ENCODE data around the gene SHC4.
"Not testable (repeated sequence)": the region's sequence is repeated elsewhere in the genome, so short reads cannot be mapped to it uniquely, and the experiment has no call there.

Gene SHC4

DNA sequence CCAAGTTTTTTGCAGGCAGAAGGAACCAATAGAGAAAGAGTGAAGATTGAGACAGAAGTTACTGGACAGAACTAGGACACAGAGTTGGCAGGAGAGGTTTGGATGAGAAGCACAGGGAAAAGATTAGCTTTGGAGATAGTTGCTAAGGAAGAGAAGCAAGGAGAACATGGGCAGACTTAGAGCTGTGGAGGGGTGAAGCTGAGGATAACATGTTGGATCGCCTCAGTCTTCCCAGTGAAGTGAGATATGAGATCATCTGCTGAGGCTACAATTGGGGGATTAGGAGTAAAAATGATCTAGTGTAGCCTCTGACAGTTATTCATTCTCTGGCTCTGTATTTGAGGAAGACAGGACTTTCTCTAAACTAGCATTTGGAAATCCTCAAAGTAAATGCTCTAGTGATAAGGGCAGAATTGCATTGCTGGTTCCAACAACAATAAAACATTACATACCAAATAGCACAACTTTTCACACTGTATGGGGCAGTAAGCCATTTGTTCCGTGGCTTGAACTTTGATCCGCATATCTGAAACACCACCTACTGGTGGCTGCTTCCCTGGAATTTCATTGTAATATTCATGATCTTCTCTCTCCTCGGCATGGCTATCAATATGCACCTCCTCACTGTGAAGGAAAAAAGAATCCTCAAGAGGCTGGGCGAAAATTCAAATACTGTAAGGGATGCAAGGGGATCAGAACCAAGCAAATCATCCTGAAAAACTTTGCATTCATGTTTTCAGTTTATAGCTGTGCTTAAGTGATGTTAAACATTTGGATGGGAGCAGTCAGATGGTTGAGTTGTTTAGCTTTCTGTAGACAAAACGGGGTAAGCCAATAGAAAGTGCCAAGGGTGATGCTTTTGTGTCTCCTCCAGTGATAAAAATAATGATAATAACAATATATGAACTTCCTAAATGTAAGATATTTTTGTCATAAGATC is 107.9 kb downstream of the SHC4 start:
- DNase-seq (ENCODE audit: low spot score) = no peak
- in situ Hi-C loops (cut with MboI; ENCODE audit: low sequenced_read_pairs, unreplicated experiment) = loop anchor here (25.0 kb wide), 2 partner anchors 1182 to 1282 kb away; no protein-coding TSS in a partner anchor
- TF ChIP-seq, protein P1, sequence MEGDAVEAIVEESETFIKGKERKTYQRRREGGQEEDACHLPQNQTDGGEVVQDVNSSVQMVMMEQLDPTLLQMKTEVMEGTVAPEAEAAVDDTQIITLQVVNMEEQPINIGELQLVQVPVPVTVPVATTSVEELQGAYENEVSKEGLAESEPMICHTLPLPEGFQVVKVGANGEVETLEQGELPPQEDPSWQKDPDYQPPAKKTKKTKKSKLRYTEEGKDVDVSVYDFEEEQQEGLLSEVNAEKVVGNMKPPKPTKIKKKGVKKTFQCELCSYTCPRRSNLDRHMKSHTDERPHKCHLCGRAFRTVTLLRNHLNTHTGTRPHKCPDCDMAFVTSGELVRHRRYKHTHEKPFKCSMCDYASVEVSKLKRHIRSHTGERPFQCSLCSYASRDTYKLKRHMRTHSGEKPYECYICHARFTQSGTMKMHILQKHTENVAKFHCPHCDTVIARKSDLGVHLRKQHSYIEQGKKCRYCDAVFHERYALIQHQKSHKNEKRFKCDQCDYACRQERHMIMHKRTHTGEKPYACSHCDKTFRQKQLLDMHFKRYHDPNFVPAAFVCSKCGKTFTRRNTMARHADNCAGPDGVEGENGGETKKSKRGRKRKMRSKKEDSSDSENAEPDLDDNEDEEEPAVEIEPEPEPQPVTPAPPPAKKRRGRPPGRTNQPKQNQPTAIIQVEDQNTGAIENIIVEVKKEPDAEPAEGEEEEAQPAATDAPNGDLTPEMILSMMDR (IDR thresholded peaks at IDR 0.05; ENCODE audit: borderline replicate concordance, control extremely low read depth, extremely low read depth, insufficient read depth, missing control alignments) = peak; percentile 14

DNA sequence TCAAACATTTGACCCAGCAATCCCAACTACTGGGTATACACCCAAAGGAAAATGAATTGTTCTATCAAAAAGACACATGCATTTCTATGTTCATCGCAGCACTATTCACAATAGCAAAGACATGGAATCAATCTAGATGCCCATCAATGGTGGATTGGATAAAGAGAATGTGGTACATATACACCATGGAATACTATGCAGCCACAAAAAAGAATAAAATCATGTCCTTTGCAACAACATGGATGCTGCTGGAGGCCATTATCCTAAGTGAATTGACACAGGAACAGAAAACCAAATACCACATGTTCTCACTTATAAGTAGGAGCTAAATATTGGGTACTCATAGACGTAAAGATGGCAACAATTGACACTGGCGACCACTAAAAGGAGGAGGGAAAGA is 109.3 kb downstream of the SHC4 start:
- not testable (repeated sequence) for DNase-seq (ENCODE audit: low spot score)
- in situ Hi-C loops (cut with MboI; ENCODE audit: low sequenced_read_pairs, unreplicated experiment) = loop anchor here (25.0 kb wide), 2 partner anchors 1183 to 1283 kb away; no protein-coding TSS in a partner anchor

DNA sequence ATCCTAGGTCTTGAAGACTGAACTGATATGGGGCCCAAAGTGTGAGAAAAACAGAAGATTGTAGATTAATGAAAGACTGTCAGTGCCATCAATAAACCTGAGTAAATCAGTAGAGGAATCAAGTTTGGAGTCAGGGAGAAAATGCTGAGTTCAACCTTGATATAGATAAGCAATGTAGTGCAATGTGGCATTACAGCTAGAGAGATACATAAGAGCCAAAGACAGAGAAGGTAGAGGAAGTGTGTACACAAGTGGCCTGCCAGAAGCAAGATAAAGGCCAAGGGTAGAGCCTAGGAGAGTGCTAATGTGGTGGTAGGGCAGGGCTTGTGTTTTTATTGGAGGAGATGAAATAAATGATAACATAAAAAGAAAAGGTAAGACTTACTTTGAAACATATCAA is 111.8 kb downstream of the SHC4 start:
- DNase-seq (ENCODE audit: low spot score) = no peak
- in situ Hi-C loops (cut with MboI; ENCODE audit: low sequenced_read_pairs, unreplicated experiment) = loop anchor here (25.0 kb wide), 2 partner anchors 1185 to 1285 kb away; no protein-coding TSS in a partner anchor
- TF ChIP-seq, protein P1 (IDR thresholded peaks at IDR 0.05; ENCODE audit: borderline replicate concordance, control extremely low read depth, extremely low read depth, insufficient read depth, missing control alignments) = no peak

DNA sequence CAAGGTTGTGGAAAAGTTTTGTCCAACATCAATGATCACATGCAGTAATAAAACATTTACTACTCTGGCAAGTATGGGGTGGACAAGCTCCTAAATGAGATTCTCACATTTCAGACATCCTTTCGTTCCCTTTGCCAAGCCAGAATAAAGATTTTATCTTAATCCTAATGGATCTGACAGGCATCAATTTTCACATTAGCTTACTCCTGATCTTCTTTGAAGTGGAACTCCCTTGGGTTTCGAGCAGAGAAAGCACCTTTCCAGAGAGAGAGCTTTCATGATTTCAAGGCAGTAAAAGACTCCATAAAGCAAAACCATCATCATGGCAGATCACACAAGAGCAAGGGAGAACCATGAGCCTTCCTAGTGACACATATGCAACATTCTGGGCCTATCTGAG is 113.1 kb downstream of the SHC4 start:
- DNase-seq (ENCODE audit: low spot score) = no peak
- TF ChIP-seq, protein P1 (IDR thresholded peaks at IDR 0.05; ENCODE audit: borderline replicate concordance, control extremely low read depth, extremely low read depth, insufficient read depth, missing control alignments) = no peak
- in situ Hi-C loops (cut with MboI; ENCODE audit: low sequenced_read_pairs, unreplicated experiment) = loop anchor here (25.0 kb wide), 2 partner anchors 1187 to 1287 kb away; no protein-coding TSS in a partner anchor

DNA sequence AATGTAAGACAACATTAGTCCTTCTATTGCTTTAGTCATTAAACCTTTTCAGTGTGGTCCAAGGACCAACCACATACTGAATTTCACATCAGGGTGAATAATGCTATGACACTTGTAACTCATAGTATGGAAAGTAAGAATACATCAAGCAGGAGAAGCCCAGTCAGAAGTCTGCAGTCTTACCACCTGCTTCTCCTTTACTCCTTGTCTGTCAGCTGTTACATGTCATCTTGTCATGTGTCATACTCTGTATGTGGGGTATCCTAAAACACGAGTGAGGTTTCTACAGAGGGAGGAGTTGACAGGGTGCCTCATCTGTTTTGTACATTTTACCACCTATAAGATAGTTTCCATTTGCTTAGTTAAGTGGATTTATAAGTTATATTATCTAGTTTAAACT is 118.6 kb downstream of the SHC4 start:
- no peak for DNase-seq (ENCODE audit: low spot score)
- TF ChIP-seq, protein P1 (IDR thresholded peaks at IDR 0.05; ENCODE audit: borderline replicate concordance, control extremely low read depth, extremely low read depth, insufficient read depth, missing control alignments) = no peak
- in situ Hi-C loops (cut with MboI; ENCODE audit: low sequenced_read_pairs, unreplicated experiment) = no loop called here

DNA sequence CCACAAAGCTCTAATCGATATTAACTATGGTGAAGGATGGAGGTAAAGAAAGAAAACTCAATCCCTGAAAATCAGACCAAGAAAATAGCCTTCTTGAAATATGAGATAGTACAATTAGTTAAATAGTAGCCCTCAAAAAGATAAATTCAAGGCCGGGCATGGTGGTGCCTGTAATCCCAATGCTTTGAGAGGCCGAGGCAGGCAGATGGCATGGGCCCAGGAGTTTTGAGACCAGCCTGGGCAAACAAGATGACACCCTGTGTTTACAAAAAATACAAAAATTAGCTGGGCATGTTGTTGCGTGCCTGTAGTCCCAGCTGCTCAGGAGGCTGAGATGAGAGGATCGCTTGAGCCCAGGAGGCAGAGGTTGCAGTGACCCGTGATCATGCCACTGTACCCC is 121.2 kb downstream of the SHC4 start:
- TF ChIP-seq, protein P1 (IDR thresholded peaks at IDR 0.05; ENCODE audit: borderline replicate concordance, control extremely low read depth, extremely low read depth, insufficient read depth, missing control alignments) = no peak
- no peak for DNase-seq (ENCODE audit: low spot score)
- in situ Hi-C loops (cut with MboI; ENCODE audit: low sequenced_read_pairs, unreplicated experiment) = no loop called here

DNA sequence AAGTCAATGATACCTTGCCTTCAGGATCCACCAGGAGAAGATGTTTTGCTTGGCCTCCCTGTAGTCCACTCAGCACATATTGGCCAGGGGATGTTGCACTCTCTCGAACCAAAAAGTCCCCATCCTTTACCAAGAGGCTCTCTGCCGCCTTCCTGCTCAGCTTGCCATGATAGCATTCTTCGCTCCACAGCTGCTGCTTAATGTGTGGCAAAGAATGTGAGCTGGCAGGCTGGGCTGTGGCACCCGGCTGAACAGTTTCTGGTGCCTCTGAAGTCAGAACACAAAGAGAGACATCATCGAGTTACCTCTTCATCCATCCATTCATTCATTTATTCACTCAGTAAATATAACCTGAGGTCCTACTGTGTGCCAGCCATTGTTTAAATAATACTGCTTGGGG is 129.0 kb downstream of the SHC4 start:
- TF ChIP-seq, protein P1 (IDR thresholded peaks at IDR 0.05; ENCODE audit: borderline replicate concordance, control extremely low read depth, extremely low read depth, insufficient read depth, missing control alignments) = no peak
- in situ Hi-C loops (cut with MboI; ENCODE audit: low sequenced_read_pairs, unreplicated experiment) = no loop called here
- no peak for DNase-seq (ENCODE audit: low spot score)
